Measurements from ENCODE around the gene HES1.

GRCh38 chr3:194139814-194140391 lies 4.0 kb downstream of the HES1 start:
- TF ChIP-seq ZNF384 (IDR thresholded peaks at IDR 0.05; ENCODE audit: borderline replicate concordance, low read depth, low read length) (no peak), EZH2 (IDR thresholded peaks at IDR 0.05; ENCODE audit: borderline replicate concordance, control insufficient read depth, low read depth, low read length) (no peak), CTCF (IDR thresholded peaks at IDR 0.05 in 2 of 3, conservative IDR thresholded peaks at IDR 0.05 in 1 of 3; ENCODE audit: control insufficient read depth in 2 of 3, extremely low read depth in 1 of 3, insufficient read depth in 1 of 3, low read depth in 3 of 3, low read length in 3 of 3) (no peak), BACH1 (IDR thresholded peaks at IDR 0.05; ENCODE audit: borderline replicate concordance) (no peak), NFIC (IDR thresholded peaks at IDR 0.05; ENCODE audit: low read depth, low read length) (no peak), SIN3A (IDR thresholded peaks at IDR 0.05; ENCODE audit: low read depth, low read length) (no peak), POLR2A (IDR thresholded peaks at IDR 0.05; ENCODE audit: low read depth, low read length) (no peak)

Measured in GM12878 (cell line).